Psoas muscle (tissue), 8 donors: ENCODE results near the gene SPTSSA. TPM values are rescaled to one million over a fixed set of nuclear protein-coding genes. Genes with fewer than 3 reads are reported as not detected.

Experiments
- ATAC-seq, 4 donors: fragments of 200-7000 bp; cut with Tn5 transposase; one replicate each; pipeline ENCODE4 v1.9.1; 2020; ENCODE audit warnings: moderate library complexity in 3 of 4, mild to moderate bottlenecking in 2 of 4
- DNase-seq, 2 donors: peaks; one replicate each; pipeline ENCODE4 v3.0.0-alpha.2; 2020
- H3K27ac ChIP-seq: fragments of 200-600 bp; one replicate; pipeline ENCODE4 v1.8.0; 2022
- H3K27me3 ChIP-seq, 3 donors: fragments of 200-600 bp in 1 of 3; one replicate each; pipeline versions ENCODE4 v1.6.1 to v1.8.0; 2013 to 2022; ENCODE audit warnings: low read length in 2 of 3, mild to moderate bottlenecking in 2 of 3, moderate library complexity in 1 of 3; ENCODE audit not compliant: insufficient read depth in 3 of 3
- H3K36me3 ChIP-seq, 2 donors: fragments of 200-600 bp in 1 of 2; one replicate each; pipeline versions ENCODE4 v1.6.1 to v1.8.0; 2013 to 2022; ENCODE audit warnings: low read depth in 1 of 2, mild to moderate bottlenecking in 1 of 2, moderate library complexity in 1 of 2; ENCODE audit not compliant: insufficient read depth in 1 of 2
- H3K4me1 ChIP-seq: fragments of 200-600 bp; one replicate; pipeline ENCODE4 v1.8.0; 2022
- H3K4me3 ChIP-seq: fragments of 200-600 bp; one replicate; pipeline ENCODE4 v1.8.0; 2022; ENCODE audit warnings: mild to moderate bottlenecking
- H3K9me3 ChIP-seq: fragments of 200-600 bp; one replicate; pipeline ENCODE4 v1.8.0; 2022
- WGBS, 3 donors: extraction: QIAGEN DNeasy Blood & Tissue Kit; methylation state at CpG; one replicate each; pipeline versions ENCODE4 v1.1.6 to v1.1.7; 2013; 5-methylcytosine and 5-hydroxymethylcytosine counted together
- intact Hi-C, 2 donors: fragments of 100-400 bp; cut with DNase I; formaldehyde crosslinking; loops; one replicate each; pipeline versions ENCODE4 v1.11.0 to v1.14.2; 2022
- polyA plus RNA-seq, 3 donors: library from polyadenylated mRNA; stranded (reverse); fragments of 200-250 nt; gene quantifications; one replicate each; pipeline ENCODE4 v1.2.3, GENCODE V29; 2013
- total RNA-seq, 4 donors: library from RNA; stranded (reverse); fragmentation: NEBNext Ultra II Directional in 2 of 4; extraction: Animal tissue kit (Norgen Biotek cat#: 25700) in 2 of 4; gene quantifications; one replicate each; pipeline versions ENCODE4 v1.2.1 to v1.2.4, GENCODE V29; 2021 to 2023
- TF ChIP-seq, protein P1 (sequence below): fragments of 200-600 bp; IDR thresholded peaks from one replicate; pipeline ENCODE4 v1.8.0; 2022; ENCODE audit warnings: antibody characterized with exemption
- donor health status: healthy with polysubstance abuse.
- donor health status: DM: no; HTN: no; CAD: no; lungs with moderate emphysema.
- donor health status: Bipolar disorder and iron deficiency.
- donor health status: healthy.
- donor health status: DM: yes; HTN: yes; CAD: no.
- donor health status: DM: no; HTN: no; CAD: no.
- donor health status: DM: no; HTN: no; CAD: no.
- donor health status: DM: yes; HTN: yes; CAD: no.

SPTSSA gene
- total and polyA plus RNA-seq, 7 donors = 9.0 to 32.9 (median 25.2) TPM

GRCh38 chr14:34465069-34465859 lies 3.2 kb upstream of the SPTSSA start:
- no peak overlapping the region for H3K4me3 ChIP-seq
- H3K27me3 ChIP-seq = no peaks in the 10 kb centered on the region
- no peaks in the 10 kb centered on the region for H3K36me3 ChIP-seq
- H3K9me3 ChIP-seq = no peaks in the 10 kb centered on the region
- peaks cover 10% of the 10 kb centered on the region for H3K4me1 ChIP-seq
- TF ChIP-seq, protein P1, sequence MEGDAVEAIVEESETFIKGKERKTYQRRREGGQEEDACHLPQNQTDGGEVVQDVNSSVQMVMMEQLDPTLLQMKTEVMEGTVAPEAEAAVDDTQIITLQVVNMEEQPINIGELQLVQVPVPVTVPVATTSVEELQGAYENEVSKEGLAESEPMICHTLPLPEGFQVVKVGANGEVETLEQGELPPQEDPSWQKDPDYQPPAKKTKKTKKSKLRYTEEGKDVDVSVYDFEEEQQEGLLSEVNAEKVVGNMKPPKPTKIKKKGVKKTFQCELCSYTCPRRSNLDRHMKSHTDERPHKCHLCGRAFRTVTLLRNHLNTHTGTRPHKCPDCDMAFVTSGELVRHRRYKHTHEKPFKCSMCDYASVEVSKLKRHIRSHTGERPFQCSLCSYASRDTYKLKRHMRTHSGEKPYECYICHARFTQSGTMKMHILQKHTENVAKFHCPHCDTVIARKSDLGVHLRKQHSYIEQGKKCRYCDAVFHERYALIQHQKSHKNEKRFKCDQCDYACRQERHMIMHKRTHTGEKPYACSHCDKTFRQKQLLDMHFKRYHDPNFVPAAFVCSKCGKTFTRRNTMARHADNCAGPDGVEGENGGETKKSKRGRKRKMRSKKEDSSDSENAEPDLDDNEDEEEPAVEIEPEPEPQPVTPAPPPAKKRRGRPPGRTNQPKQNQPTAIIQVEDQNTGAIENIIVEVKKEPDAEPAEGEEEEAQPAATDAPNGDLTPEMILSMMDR = no peak
- DNase-seq = no peak
- no peak overlapping the region for H3K27ac ChIP-seq
- no peak for ATAC-seq
- 52 to 55% (median 55%) methylated on average over 2 of the region's 2 CpGs for WGBS, 3 donors
- intact Hi-C loops = loop anchor here in 1 of 2 donors (2.0 kb wide), 1 partner anchor 26 kb away; no protein-coding TSS in a partner anchor

DNA sequence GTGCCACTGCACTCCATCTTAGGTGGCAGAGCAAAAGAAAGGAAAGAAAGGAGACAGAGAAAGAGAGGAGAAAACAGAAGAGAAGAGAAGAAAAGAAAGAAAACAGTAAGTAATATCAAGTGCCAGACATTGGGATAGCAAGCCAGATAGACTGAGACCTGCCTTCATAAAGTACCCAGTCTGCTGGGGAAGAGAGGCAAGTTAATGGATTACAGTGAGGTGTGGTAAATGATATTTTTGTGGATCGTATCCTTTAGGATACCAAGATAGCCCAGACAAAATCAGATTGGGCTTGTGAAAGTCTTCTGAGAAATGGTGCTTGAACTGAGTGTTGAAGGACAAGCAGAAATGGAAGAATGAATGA lies 1.5 kb upstream of the SPTSSA start:
- intact Hi-C loops = loop anchor here (5.0 kb wide), 1 partner anchor 74 kb away; the partner anchor contains the start of gene EAPP (in 2 of the 2)
- WGBS, 3 donors = 64 to 74% (median 70%) methylated on average over 1 of the region's 1 CpG
- H3K27ac ChIP-seq = no peak overlapping the region
- H3K9me3 ChIP-seq = no peaks in the 10 kb centered on the region
- H3K4me3 ChIP-seq = no peak overlapping the region
- H3K4me1 ChIP-seq = peaks cover 18% of the 10 kb centered on the region
- ATAC-seq (no peak), DNase-seq (no peak)
- TF ChIP-seq, protein P1 = no peak
- no peaks in the 10 kb centered on the region for H3K36me3 ChIP-seq
- no peaks in the 10 kb centered on the region for H3K27me3 ChIP-seq

GRCh38 chr14:34461334-34462131 lies 507 bp downstream of the SPTSSA start:
- Histone ChIP-seq H3K9me3 (no peaks in the 10 kb centered on the region), H3K27ac (peak overlapping the region; percentile 93), H3K4me1 (peaks cover 18% of the 10 kb centered on the region), H3K27me3 (no peaks in the 10 kb centered on the region), H3K36me3 (peaks cover 0 to 6% of the 10 kb centered on the region in 2 donors), H3K4me3 (peak overlapping the region; percentile 80)
- DNase-seq (peak; percentile 55 to 70), ATAC-seq (peak; percentile 54 to 69 (median 60))
- WGBS, 3 donors = 0 to 1% (median 1%) methylated on average over 33 to 45 of the region's 45 CpGs
- TF ChIP-seq, protein P1 = no peak
- intact Hi-C loops = loop anchor here (5.0 kb wide), 1 partner anchor 76 kb away; the partner anchor contains the start of gene EAPP (in 2 of the 2)

GRCh38 chr14:34460841-34461240 lies 1.2 kb downstream of the SPTSSA start:
- Histone ChIP-seq H3K27me3 (no peaks in the 10 kb centered on the region), H3K9me3 (no peaks in the 10 kb centered on the region), H3K36me3 (peaks cover 0 to 13% of the 10 kb centered on the region in 2 donors), H3K27ac (peak overlapping the region; percentile 93), H3K4me1 (peaks cover 18% of the 10 kb centered on the region), H3K4me3 (peak overlapping the region; percentile 80)
- 24 to 34% (median 27%) methylated on average over 2 of the region's 2 CpGs for WGBS, 3 donors
- intact Hi-C loops = loop anchor here (5.0 kb wide), 1 partner anchor 76 kb away; the partner anchor contains the start of gene EAPP (in 2 of the 2)
- ATAC-seq = no peak
- no peak for DNase-seq
- TF ChIP-seq, protein P1 = no peak
